ENCODE results near the gene ARMC5.

DNA sequence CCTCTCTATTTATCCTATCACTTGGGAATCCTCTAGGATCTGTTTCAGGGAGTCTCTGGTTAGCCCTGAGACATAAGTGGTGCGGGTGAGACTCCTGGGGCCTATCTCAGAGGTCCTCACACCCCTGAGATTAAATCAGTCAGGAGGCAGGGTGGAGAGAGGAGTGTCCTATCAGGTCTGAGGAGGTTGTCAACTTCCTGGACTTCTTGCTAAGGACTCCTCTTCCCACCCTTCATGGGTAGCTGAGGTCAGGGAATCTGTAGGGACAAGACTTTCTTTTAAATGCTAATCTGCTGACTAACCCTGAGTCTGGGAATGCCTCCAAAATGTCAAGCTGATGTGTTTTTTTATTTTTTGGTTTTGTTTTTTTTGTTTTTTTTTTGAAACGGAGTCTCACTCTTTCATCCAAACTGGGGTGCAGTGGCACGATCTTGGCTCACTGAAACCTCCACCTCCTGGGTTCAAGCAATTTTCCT is 6.6 kb upstream of the ARMC5 start:
- TF ChIP-seq, protein P1, sequence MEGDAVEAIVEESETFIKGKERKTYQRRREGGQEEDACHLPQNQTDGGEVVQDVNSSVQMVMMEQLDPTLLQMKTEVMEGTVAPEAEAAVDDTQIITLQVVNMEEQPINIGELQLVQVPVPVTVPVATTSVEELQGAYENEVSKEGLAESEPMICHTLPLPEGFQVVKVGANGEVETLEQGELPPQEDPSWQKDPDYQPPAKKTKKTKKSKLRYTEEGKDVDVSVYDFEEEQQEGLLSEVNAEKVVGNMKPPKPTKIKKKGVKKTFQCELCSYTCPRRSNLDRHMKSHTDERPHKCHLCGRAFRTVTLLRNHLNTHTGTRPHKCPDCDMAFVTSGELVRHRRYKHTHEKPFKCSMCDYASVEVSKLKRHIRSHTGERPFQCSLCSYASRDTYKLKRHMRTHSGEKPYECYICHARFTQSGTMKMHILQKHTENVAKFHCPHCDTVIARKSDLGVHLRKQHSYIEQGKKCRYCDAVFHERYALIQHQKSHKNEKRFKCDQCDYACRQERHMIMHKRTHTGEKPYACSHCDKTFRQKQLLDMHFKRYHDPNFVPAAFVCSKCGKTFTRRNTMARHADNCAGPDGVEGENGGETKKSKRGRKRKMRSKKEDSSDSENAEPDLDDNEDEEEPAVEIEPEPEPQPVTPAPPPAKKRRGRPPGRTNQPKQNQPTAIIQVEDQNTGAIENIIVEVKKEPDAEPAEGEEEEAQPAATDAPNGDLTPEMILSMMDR (IDR thresholded peaks at IDR 0.05) = no peak
- TF ChIP-seq EZH2 (IDR thresholded peaks at IDR 0.05) (no peak), EZH2phosphoT487 (IDR thresholded peaks at IDR 0.05) (no peak)
